Medulla oblongata (tissue), 1 donor: Measurements from ENCODE around the gene OR4N5.

ENCODE experiments used
- DNase-seq: peaks from one replicate; pipeline ENCODE4 v3.0.0-alpha.2; 2015; ENCODE audit errors: extremely low spot score

Gene OR4N5

GRCh38 chr14:20194101-20194500 lies 55.5 kb downstream of the OR4N5 start:
- DNase-seq: peak; percentile 70
